H1 (cell line): ENCODE results near the gene DYNC2H1. TPM values are rescaled to one million over a fixed set of nuclear protein-coding genes. Genes with fewer than 3 reads are reported as not detected.

Source experiments
- CTCF ChIA-PET: fragments of 300-600 bp; sonication (Branson Sonifier 250); formaldehyde crosslinking; loops from one replicate; lab custom pipeline; 2021; ENCODE audit not compliant: partially characterized antibody; lab: Charles Lee
- POLR2A ChIA-PET: fragments of 300-600 bp; sonication (Branson Sonifier 250); formaldehyde crosslinking; loops from one replicate; lab custom pipeline; 2021; ENCODE audit warnings: inconsistent platforms; ENCODE audit not compliant: partially characterized antibody; lab: Charles Lee
- DNase-seq, 2 experiments: peaks; one replicate each; pipeline versions ENCODE4 v3.0.0 to v3.0.0-alpha.2; 2010 to 2022; ENCODE audit warnings: low spot score in 2 of 2, low read depth in 1 of 2, mixed read lengths in 1 of 2
- FAIRE-seq: peaks from 2 replicates; lab custom pipeline; 2011; peaks lifted over from hg19 to GRCh38; lab: Jason Lieb, UNC
- H2AFZ ChIP-seq: 2 replicates; pipeline ENCODE4 v1.8.1; 2012; ENCODE audit warnings: low read length, inconsistent platforms
- H2AK5ac ChIP-seq: 2 replicates; pipeline ENCODE4 v1.6.1; 2013; ENCODE audit warnings: low read depth, low read length
- H2BK120ac ChIP-seq: replicated peaks from 2 replicates; pipeline ENCODE3; 2013; ENCODE audit warnings: low read depth, low read length, inconsistent platforms
- H2BK12ac ChIP-seq: 2 replicates; pipeline ENCODE4 v1.6.1; 2013; ENCODE audit warnings: low read depth, low read length
- H2BK15ac ChIP-seq: 2 replicates; pipeline ENCODE4 v1.6.1; 2013; ENCODE audit warnings: low read length
- H2BK20ac ChIP-seq: 2 replicates; pipeline ENCODE4 v1.6.1; 2013; ENCODE audit warnings: low read length
- H2BK5ac ChIP-seq: 2 replicates; pipeline ENCODE4 v1.6.1; 2013; ENCODE audit warnings: low read depth, low read length
- H3K14ac ChIP-seq: 2 replicates; pipeline ENCODE4 v1.6.1; 2013; ENCODE audit warnings: inconsistent platforms; ENCODE audit not compliant: insufficient read length
- H3K18ac ChIP-seq: 2 replicates; pipeline ENCODE4 v1.6.1; 2013; ENCODE audit warnings: low read length; ENCODE audit errors: extremely low read depth
- H3K23ac ChIP-seq: 2 replicates; pipeline ENCODE4 v1.6.1; 2013; ENCODE audit warnings: inconsistent platforms; ENCODE audit not compliant: insufficient read length
- H3K23me2 ChIP-seq: 2 replicates; pipeline ENCODE4 v1.6.1; 2013; ENCODE audit warnings: low read depth, low read length
- H3K27ac ChIP-seq: 2 replicates; pipeline ENCODE4 v1.6.1; 2011; ENCODE audit warnings: low read depth, low read length, inconsistent platforms
- H3K27me3 ChIP-seq, 4 experiments: replicated peaks in 1 of 4; 1 replicate in 1 of 4; 2 replicates in 3 of 4; pipeline versions ENCODE4 v1.6.1 to v1.8.1; 2011 to 2013; ENCODE audit warnings: low read length in 3 of 4, mild to moderate bottlenecking in 3 of 4, inconsistent platforms in 2 of 4, mixed read lengths in 2 of 4, moderate library complexity in 1 of 4; ENCODE audit not compliant: control insufficient read depth in 3 of 4, insufficient read depth in 3 of 4; ENCODE audit errors: extremely low read depth in 1 of 4
- H3K36me3 ChIP-seq, 4 experiments: 2 replicates each; pipeline versions ENCODE4 v1.6.1 to v1.8.1; 2011 to 2013; ENCODE audit warnings: mild to moderate bottlenecking in 4 of 4, low read length in 3 of 4, moderate library complexity in 2 of 4, control low read depth in 1 of 4, inconsistent platforms in 1 of 4; ENCODE audit not compliant: insufficient read depth in 4 of 4, control insufficient read depth in 2 of 4
- H3K4ac ChIP-seq: replicated peaks from 2 replicates; pipeline ENCODE3; 2013; ENCODE audit warnings: low read length, low read depth, mixed read lengths, inconsistent platforms; ENCODE audit not compliant: insufficient read length
- H3K4me1 ChIP-seq, 4 experiments: replicated peaks in 1 of 4; 1 replicate in 1 of 4; 2 replicates in 3 of 4; pipeline versions ENCODE4 v1.6.1 to v1.8.1; 2011 to 2013; ENCODE audit warnings: low read length in 3 of 4, inconsistent platforms in 2 of 4, mixed read lengths in 1 of 4; ENCODE audit not compliant: insufficient read depth in 4 of 4, control insufficient read depth in 3 of 4
- H3K4me2 ChIP-seq, 2 experiments: 2 replicates each; pipeline versions ENCODE4 v1.6.1 to v1.8.1; 2011 to 2013; ENCODE audit warnings: low read depth in 2 of 2, low read length in 2 of 2, control low read depth in 1 of 2, inconsistent platforms in 1 of 2, mild to moderate bottlenecking in 1 of 2; ENCODE audit not compliant: insufficient read depth in 1 of 2
- H3K4me3 ChIP-seq, 4 experiments: fragments of 200-600, 300-600 bp in 1 of 4; sonication (generic), shearing (Covaris generic), sonication (Bioruptor Twin) in 1 of 4; 2 replicates each; pipeline versions ENCODE4 v1.5.1 to v1.8.1; 2011 to 2016; ENCODE audit warnings: low read length in 4 of 4, low read depth in 3 of 4, control low read depth in 2 of 4, inconsistent platforms in 2 of 4, mild to moderate bottlenecking in 2 of 4, mixed read lengths in 1 of 4, moderate library complexity in 1 of 4; ENCODE audit not compliant: insufficient read depth in 2 of 4; ENCODE audit errors: extremely low read depth in 1 of 4
- H3K56ac ChIP-seq: replicated peaks from 2 replicates; pipeline ENCODE3; 2013; ENCODE audit warnings: low read depth, mild to moderate bottlenecking, mixed read lengths, low read length, inconsistent platforms; ENCODE audit not compliant: insufficient read length
- H3K79me1 ChIP-seq: 2 replicates; pipeline ENCODE4 v1.6.1; 2013; ENCODE audit warnings: low read depth, low read length, control low read depth
- H3K79me2 ChIP-seq, 2 experiments: 2 replicates each; pipeline versions ENCODE4 v1.6.1 to v1.8.1; 2012 to 2013; ENCODE audit warnings: low read length in 2 of 2, mild to moderate bottlenecking in 2 of 2, inconsistent platforms in 1 of 2; ENCODE audit not compliant: insufficient read depth in 2 of 2, control insufficient read depth in 1 of 2
- H3K9ac ChIP-seq, 4 experiments: replicated peaks in 1 of 4; 1 replicate in 1 of 4; 2 replicates in 3 of 4; pipeline versions ENCODE4 v1.6.1 to v1.8.1; 2011 to 2013; ENCODE audit warnings: low read depth in 3 of 4, low read length in 3 of 4, control low read depth in 2 of 4, mild to moderate bottlenecking in 2 of 4, moderate library complexity in 2 of 4, inconsistent platforms in 1 of 4; ENCODE audit errors: extremely low read depth in 1 of 4
- H3K9me3 ChIP-seq, 2 experiments: 2 replicates each; pipeline versions ENCODE4 v1.6.1 to v1.8.1; 2012 to 2013; ENCODE audit warnings: mild to moderate bottlenecking in 2 of 2, moderate library complexity in 2 of 2, control low read depth in 1 of 2, inconsistent platforms in 1 of 2, low read depth in 1 of 2, low read length in 1 of 2, mixed read lengths in 1 of 2; ENCODE audit not compliant: insufficient read depth in 2 of 2
- H4K20me1 ChIP-seq, 2 experiments: replicated peaks in 1 of 2; 2 replicates each; pipeline versions ENCODE3 to v1.8.1; 2011 to 2013; ENCODE audit warnings: inconsistent platforms in 2 of 2, low read length in 2 of 2, mild to moderate bottlenecking in 1 of 2; ENCODE audit not compliant: insufficient read depth in 2 of 2, control insufficient read depth in 1 of 2
- H4K5ac ChIP-seq: 2 replicates; pipeline ENCODE4 v1.6.1; 2013; ENCODE audit warnings: low read length, low read depth, mixed read lengths, inconsistent platforms; ENCODE audit not compliant: insufficient read length
- H4K8ac ChIP-seq: 2 replicates; pipeline ENCODE4 v1.8.0; 2013; ENCODE audit warnings: mild to moderate bottlenecking, moderate library complexity, low read length, inconsistent platforms; ENCODE audit not compliant: insufficient read depth; ENCODE audit errors: extremely low read depth
- H4K91ac ChIP-seq: replicated peaks from 2 replicates; pipeline ENCODE3; 2013; ENCODE audit warnings: low read length, mixed read lengths, inconsistent platforms; ENCODE audit not compliant: insufficient read length
- BCL11A ChIP-seq, 2 experiments: IDR thresholded peaks; one replicate each; pipeline ENCODE4 v1.6.1; 2011; ENCODE audit warnings: low read depth in 2 of 2, low read length in 2 of 2, mild to moderate bottlenecking in 2 of 2
- EZH2 ChIP-seq: fragments of 200-600 bp; sonication (generic); IDR thresholded peaks from 2 replicates; pipeline ENCODE4 v1.7.1; 2012; ENCODE audit warnings: low read depth, mild to moderate bottlenecking, moderate library complexity, low read length, inconsistent platforms; ENCODE audit not compliant: severe bottlenecking
- SRF ChIP-seq: IDR thresholded peaks from 2 replicates; pipeline ENCODE4 v1.6.1; 2011; ENCODE audit warnings: mild to moderate bottlenecking, low read depth, low read length, moderate library complexity
- WGBS, 2 experiments: shearing (Covaris generic) in 1 of 2; methylation state at CpG; one replicate each; pipeline versions ENCODE4 v1.1.6 to v1.1.7; 2013 to 2015; ENCODE audit warnings: low lambda C conversion rate in 2 of 2, mixed read lengths in 2 of 2, inconsistent platforms in 1 of 2, low coverage in 1 of 2, missing lambda C conversion rate in 1 of 2; ENCODE audit not compliant: insufficient replicate concordance in 2 of 2, insufficient coverage in 1 of 2, insufficient read length in 1 of 2; ENCODE audit errors: extremely low coverage in 1 of 2, missing lambda C conversion rate in 1 of 2; 5-methylcytosine and 5-hydroxymethylcytosine counted together
- polyA plus RNA-seq, 7 experiments: library from polyadenylated mRNA; depleted of rRNA in 3 of 7; stranded (reverse) in 5 of 7; unstranded in 2 of 7; fragments of >200 nt in 5 of 7; fragments of 200-250 nt in 2 of 7; gene quantifications; 1 replicate in 5 of 7; 2 replicates in 1 of 7; 4 replicates in 1 of 7; pipeline versions ENCODE4 v1.2.1 to v1.2.3, GENCODE V29; 2011 to 2013; ENCODE audit warnings: missing spikeins in 2 of 7, mixed read lengths in 2 of 7
- total RNA-seq: library from RNA; stranded (reverse); fragmentation: NEBNext Ultra II Directional; extraction: Animal tissue kit (Norgen Biotek cat#: 25700); gene quantifications from 2 replicates; pipeline ENCODE4 v1.2.1, GENCODE V29; 2021

Gene DYNC2H1
- total and polyA plus RNA-seq, 2 of the 8 experiments (the other 6 are each of a cell fraction or from before 2014, with no cell fraction given) = 6.2 to 12.0 TPM

DNA sequence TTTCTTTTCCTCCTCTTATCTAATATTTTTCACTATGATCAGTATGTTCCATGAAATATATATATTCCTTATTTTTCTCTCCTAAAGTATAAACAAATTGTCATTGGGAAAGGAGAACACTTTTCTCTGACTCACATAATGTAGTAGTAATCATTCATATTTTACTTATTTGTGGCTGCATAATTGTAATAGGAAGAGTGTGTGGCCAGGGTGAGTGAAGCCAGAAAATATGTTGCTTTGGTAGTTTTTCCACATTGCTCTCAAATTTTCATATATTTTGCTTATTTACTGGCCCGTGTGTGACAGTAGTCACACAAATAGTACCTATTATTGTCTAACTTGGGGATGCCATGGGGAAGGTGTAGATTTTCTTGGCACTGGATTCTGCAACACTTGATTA lies 172.1 kb downstream of the DYNC2H1 start:
- Histone ChIP-seq H3K27ac (no peak overlapping the region), H3K79me2 (no peaks in the 10 kb centered on the region), H4K8ac (no peak overlapping the region), H2BK12ac (no peak overlapping the region), H4K91ac (no peak overlapping the region), H2BK15ac (no peak overlapping the region), H2BK5ac (no peak overlapping the region), H2AK5ac (no peak overlapping the region), H4K20me1 (no peaks in the 10 kb centered on the region), H3K4me1 (no peaks in the 10 kb centered on the region; a peak in 1 of 7 replicates), H3K9me3 (no peaks in the 10 kb centered on the region), H2BK20ac (no peak overlapping the region), H3K36me3 (no peaks in the 10 kb centered on the region), H3K56ac (no peak overlapping the region), H3K18ac (no peak overlapping the region), H3K14ac (no peak overlapping the region), H3K27me3 (no peaks in the 10 kb centered on the region), H3K23me2 (no peaks in the 10 kb centered on the region), H2BK120ac (no peak overlapping the region), H3K4me2 (no peak overlapping the region), H4K5ac (no peak overlapping the region), H3K23ac (no peak overlapping the region), H3K4me3 (no peak overlapping the region), H3K4ac (no peak overlapping the region), H3K79me1 (no peaks in the 10 kb centered on the region), H3K9ac (no peak overlapping the region), H2AFZ (no peak overlapping the region)
- WGBS, 2 experiments = 94% methylated on average over 1 of the region's 1 CpG; no CpG with 5 or more reads in 1 of the 2 experiments
- TF ChIP-seq BCL11A (IDR thresholded peaks at IDR 0.05; ENCODE audit: low read depth in 2 of 2, low read length in 2 of 2) = no peak
- TF ChIP-seq SRF = no peak
- no peak for TF ChIP-seq EZH2
- POLR2A ChIA-PET = no interaction called here
- CTCF ChIA-PET = no interaction called here
- DNase-seq (no peak), FAIRE-seq (no peak)
